Breast epithelium (tissue), 3 donors: ENCODE data around the gene LRPPRC.

Experiments
- POLR2A ChIP-seq: fragments of 450-650 bp; IDR thresholded peaks from one replicate; pipeline ENCODE4 v1.6.1; 2016; ENCODE audit warnings: antibody characterized with exemption, mild to moderate bottlenecking, moderate library complexity
- POLR2AphosphoS5 ChIP-seq, 3 donors: sonication (generic); formaldehyde crosslinking; IDR thresholded peaks; one replicate each; pipeline ENCODE4 v1.6.1; 2017; ENCODE audit warnings: antibody characterized with exemption in 3 of 3
- TF ChIP-seq, protein P1 (sequence below), 3 donors: fragments of 450-650 bp; IDR thresholded peaks; one replicate each; pipeline ENCODE4 v1.5.1; 2016 to 2017; ENCODE audit warnings: antibody characterized with exemption in 3 of 3, mild to moderate bottlenecking in 3 of 3, moderate library complexity in 3 of 3

GRCh38 chr2:43934567-43934966, 61.2 kb downstream of the LRPPRC start:
- no peak for TF ChIP-seq POLR2A
- TF ChIP-seq, protein P1, sequence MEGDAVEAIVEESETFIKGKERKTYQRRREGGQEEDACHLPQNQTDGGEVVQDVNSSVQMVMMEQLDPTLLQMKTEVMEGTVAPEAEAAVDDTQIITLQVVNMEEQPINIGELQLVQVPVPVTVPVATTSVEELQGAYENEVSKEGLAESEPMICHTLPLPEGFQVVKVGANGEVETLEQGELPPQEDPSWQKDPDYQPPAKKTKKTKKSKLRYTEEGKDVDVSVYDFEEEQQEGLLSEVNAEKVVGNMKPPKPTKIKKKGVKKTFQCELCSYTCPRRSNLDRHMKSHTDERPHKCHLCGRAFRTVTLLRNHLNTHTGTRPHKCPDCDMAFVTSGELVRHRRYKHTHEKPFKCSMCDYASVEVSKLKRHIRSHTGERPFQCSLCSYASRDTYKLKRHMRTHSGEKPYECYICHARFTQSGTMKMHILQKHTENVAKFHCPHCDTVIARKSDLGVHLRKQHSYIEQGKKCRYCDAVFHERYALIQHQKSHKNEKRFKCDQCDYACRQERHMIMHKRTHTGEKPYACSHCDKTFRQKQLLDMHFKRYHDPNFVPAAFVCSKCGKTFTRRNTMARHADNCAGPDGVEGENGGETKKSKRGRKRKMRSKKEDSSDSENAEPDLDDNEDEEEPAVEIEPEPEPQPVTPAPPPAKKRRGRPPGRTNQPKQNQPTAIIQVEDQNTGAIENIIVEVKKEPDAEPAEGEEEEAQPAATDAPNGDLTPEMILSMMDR (IDR thresholded peaks at IDR 0.05): no peak
- no peak for TF ChIP-seq POLR2AphosphoS5 (IDR thresholded peaks at IDR 0.05)
